Right atrium auricular region (tissue), 2 donors: ENCODE data around the gene ABI2. TPM values are rescaled to one million over a fixed set of nuclear protein-coding genes. Genes with fewer than 3 reads are reported as not detected.
"Not testable (repeated sequence)": the region's sequence is repeated elsewhere in the genome, so short reads cannot be mapped to it uniquely, and the experiment has no call there.

Experiments used
- DNase-seq: peaks from one replicate; pipeline ENCODE4 v3.0.0-alpha.2; 2019; ENCODE audit warnings: low spot score
- H3K27ac ChIP-seq, 2 donors: fragments of 200-600 bp; sonication (generic); 1 replicate in 1 of 2; 2 replicates in 1 of 2; pipeline ENCODE4 v1.5.1; 2016 to 2019
- H3K27me3 ChIP-seq, 2 donors: fragments of 200-600 bp; sonication (generic); one replicate each; pipeline versions ENCODE4 v1.5.1 to v1.6.0; 2017 to 2019
- H3K36me3 ChIP-seq: fragments of 200-600 bp; sonication (generic); one replicate; pipeline ENCODE4 v1.5.1; 2016
- H3K4me1 ChIP-seq, 2 donors: fragments of 200-600 bp; sonication (generic); one replicate each; pipeline versions ENCODE4 v1.5.1 to v1.6.0; 2017 to 2019
- H3K4me3 ChIP-seq, 2 donors: fragments of 200-600 bp; sonication (generic); 1 replicate in 1 of 2; 2 replicates in 1 of 2; pipeline ENCODE4 v1.5.1; 2017 to 2019; ENCODE audit warnings: mild to moderate bottlenecking in 1 of 2, moderate library complexity in 1 of 2
- H3K9me3 ChIP-seq, 2 donors: fragments of 200-600 bp; sonication (generic); one replicate each; pipeline ENCODE4 v1.5.1; 2019
- CTCF ChIP-seq, 2 donors: fragments of 200-600 bp; sonication (generic); IDR thresholded peaks; one replicate each; pipeline ENCODE4 v1.5.1; 2019; ENCODE audit warnings: antibody characterized with exemption in 2 of 2
- total RNA-seq, 2 donors: library from RNA; depleted of rRNA; stranded (reverse); fragments of >200 nt; gene quantifications; one replicate each; pipeline ENCODE4 v1.1.0, GENCODE V29; 2016

The ABI2 gene
- total RNA-seq, 2 donors from 2014 or later: 41.5 to 52.0 TPM

DNA sequence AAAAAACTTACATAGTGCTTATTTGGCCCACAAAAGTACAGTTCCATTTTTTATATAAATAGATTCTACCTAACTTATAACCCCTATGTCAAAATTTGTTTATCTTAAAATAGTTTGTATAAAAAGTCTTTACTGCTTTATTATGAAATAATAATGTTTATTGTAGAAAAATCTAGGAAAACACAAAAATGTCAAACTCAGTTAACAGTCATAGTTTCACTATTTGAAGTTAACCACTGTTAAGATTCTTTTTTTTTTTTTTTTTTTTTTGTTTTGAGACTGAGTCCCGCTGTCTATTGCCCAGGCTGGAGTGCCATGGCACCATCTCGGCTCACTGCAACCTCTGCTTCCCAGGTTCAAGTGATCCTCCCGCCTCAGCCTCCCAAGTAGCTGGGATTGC, 26.5 kb upstream of the ABI2 start:
- DNase-seq: no peak
- no peaks in the 10 kb centered on the region for H3K27me3 ChIP-seq
- H3K4me1 ChIP-seq: no peaks in the 10 kb centered on the region
- H3K27ac ChIP-seq: no peak overlapping the region
- TF ChIP-seq CTCF (IDR thresholded peaks at IDR 0.05): no peak
- H3K9me3 ChIP-seq: no peaks in the 10 kb centered on the region
- H3K36me3 ChIP-seq: peaks cover 12% of the 10 kb centered on the region
- no peak overlapping the region for H3K4me3 ChIP-seq

DNA sequence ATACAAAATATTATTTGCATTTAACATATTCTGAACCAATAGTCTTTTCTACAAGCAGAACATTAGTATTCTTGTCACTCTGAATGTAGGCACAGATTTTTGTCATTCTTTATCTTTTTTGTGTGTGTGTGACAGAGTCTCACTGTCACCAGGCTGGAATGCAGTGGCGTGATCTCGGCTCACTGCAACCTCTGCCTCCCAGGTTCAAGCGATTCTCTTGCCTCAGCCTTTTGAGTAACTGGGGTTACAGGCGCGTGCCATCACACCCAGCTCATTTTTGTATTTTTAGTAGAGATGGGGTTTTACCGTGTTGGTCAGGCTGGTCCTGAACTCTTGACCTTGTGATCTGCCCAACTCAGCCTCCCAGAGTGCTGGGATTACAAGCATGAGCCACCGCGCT, 25.6 kb upstream of the ABI2 start:
- H3K27ac ChIP-seq, H3K9me3 ChIP-seq, H3K4me1 ChIP-seq, H3K4me3 ChIP-seq, H3K36me3 ChIP-seq, DNase-seq, H3K27me3 ChIP-seq: not testable (repeated sequence)

- no peak for TF ChIP-seq CTCF (IDR thresholded peaks at IDR 0.05)
- H3K36me3 ChIP-seq: no peaks in the 10 kb centered on the region
- no peaks in the 10 kb centered on the region for H3K9me3 ChIP-seq
- no peak overlapping the region for H3K4me3 ChIP-seq
- no peaks in the 10 kb centered on the region for H3K4me1 ChIP-seq
- no peak overlapping the region for H3K27ac ChIP-seq
- no peaks in the 10 kb centered on the region for H3K27me3 ChIP-seq
- no peak for DNase-seq
Measured at GRCh38 chr2:203310688-203311436, 17.3 kb upstream of the ABI2 start.

DNA sequence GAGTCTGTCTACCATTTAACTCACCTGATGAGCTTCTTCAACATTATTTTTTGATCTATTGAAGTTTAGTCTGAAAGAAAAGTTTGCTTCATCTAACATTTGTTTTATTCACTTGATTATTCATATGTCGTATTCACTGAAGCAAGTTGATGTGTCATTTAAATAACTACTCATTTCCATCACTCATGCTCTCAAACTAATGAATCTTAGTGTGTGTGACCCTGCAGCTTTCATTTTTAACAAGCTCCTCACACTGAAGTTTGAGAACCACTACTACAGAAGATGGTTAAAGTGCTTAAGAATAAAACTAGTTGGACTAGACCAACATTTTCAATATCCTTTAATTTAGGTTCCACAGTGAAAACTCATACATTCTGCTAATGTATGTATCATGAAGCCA, 1.8 kb upstream of the ABI2 start:
- DNase-seq: no peak
- no peaks in the 10 kb centered on the region for H3K9me3 ChIP-seq
- H3K27me3 ChIP-seq: no peaks in the 10 kb centered on the region
- TF ChIP-seq CTCF (IDR thresholded peaks at IDR 0.05): no peak
- H3K36me3 ChIP-seq: no peaks in the 10 kb centered on the region
- peaks cover 0 to 22% of the 10 kb centered on the region in 2 donors for H3K4me1 ChIP-seq
- H3K27ac ChIP-seq: no peak overlapping the region
- H3K4me3 ChIP-seq: no peak overlapping the region

DNA sequence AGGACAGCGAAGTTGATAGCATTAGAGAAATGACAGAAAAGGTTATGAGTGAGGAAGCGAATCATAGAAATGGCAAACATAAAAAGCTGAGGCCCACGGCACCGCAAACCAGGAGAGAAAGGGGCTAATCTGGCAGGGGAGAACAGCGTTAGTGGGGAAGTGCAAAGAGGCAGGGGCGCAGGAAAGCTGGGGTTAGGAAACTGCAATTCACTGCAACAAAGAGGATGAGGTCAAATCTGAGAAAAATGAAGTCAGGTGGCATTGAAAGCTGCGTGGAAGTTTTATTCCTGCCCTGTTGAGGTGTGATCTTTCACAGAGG, 653 bp upstream of the ABI2 start:
- Histone ChIP-seq H3K4me3 (peak overlapping the region; percentile 99 to 100), H3K4me1 (peaks cover 0 to 22% of the 10 kb centered on the region in 2 donors), H3K36me3 (no peaks in the 10 kb centered on the region), H3K27me3 (no peaks in the 10 kb centered on the region), H3K9me3 (no peaks in the 10 kb centered on the region), H3K27ac (peak overlapping the region; percentile 93 to 95)
- DNase-seq: no peak
- TF ChIP-seq CTCF (IDR thresholded peaks at IDR 0.05): no peak

- Histone ChIP-seq H3K36me3 (no peaks in the 10 kb centered on the region), H3K27ac (peak overlapping the region; percentile 93 to 95), H3K27me3 (no peaks in the 10 kb centered on the region), H3K4me3 (peak overlapping the region; percentile 99 to 100), H3K4me1 (peaks cover 0 to 22% of the 10 kb centered on the region in 2 donors), H3K9me3 (no peaks in the 10 kb centered on the region)
- DNase-seq: no peak
- no peak for TF ChIP-seq CTCF (IDR thresholded peaks at IDR 0.05)
Measured at GRCh38 chr2:203328760-203329540, 756 bp downstream of the ABI2 start.
